Non-pigmented ciliary epithelial cell (primary cell): ENCODE data around the gene UBXN1.

Experiments used
- DNase-seq: peaks from one replicate; pipeline ENCODE4 v3.0.0-alpha.2; 2010; ENCODE audit warnings: low read depth

UBXN1 gene

DNA sequence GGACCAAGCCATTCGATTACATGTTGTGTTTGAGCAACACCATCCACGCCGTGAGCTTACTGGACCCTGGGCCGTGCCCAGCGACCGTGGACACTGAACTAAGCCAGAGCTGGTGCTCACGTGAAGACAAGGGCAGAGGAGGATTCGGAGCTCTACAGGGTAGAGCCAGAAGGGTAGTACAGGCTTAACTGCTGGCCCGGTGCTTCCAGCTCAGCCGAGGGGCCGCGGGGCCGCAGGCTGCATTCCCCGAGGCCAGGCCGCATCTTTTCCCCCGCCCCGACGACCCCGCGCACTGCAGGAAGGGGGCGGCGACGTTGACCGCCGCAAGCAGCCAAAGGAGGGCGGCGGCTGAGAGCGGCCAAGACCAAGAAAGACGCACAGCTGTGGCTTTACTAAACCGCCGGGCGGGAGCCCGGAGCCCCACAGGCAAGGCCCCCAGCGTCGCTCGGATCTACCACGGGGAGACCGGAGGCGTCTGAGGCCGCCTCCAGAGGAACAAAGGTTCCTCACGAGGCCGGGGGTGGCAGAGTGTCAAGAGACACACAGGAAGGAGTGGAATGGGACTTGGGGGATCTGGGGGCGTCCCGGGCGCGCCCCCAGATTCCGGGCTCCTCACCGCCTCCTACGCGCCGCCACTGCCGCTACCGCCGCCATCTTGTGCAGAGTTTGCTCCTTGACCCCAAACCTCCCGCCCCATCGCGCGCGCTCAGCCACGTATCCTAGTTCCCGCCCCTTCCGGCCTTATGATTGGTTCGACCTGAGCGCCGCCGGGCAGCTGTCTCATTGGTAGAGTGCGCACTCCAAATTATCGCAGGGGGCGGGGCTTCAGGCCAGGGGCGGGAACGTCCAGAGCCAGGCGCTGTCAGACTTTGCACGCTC lies 32.7 kb downstream of the UBXN1 start, which contains the start of gene GANAB:
TSS of gene GANAB (minus strand) at position 668 of the 879 bp plus-strand sequence. CDS start at position 654, 14 bp downstream.
- peak; percentile 86 for DNase-seq

GRCh38 chr11:62645671-62645945 lies 33.3 kb downstream of the UBXN1 start:
- DNase-seq: no peak

DNA sequence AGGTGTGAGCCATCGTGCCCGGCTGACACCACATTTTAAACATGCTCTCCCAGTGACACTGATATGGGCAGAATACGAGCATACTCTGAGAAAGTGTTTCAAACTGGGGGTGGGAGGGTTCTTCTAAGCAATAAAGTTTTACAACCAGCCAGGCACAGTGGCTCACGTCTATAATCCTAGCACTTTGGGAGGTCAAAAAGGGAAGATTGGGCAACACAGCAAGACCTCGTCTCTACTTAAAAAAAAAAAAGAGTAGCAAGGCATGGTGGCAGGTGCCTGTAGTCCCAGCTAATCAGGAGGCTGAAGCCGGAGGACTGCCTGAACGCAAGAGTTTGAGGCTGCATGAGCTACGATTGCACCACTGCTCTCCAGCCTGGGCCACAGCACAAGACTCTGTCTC lies 34.7 kb downstream of the UBXN1 start:
- no peak for DNase-seq

- DNase-seq: no peak
Observed at GRCh38 chr11:62632492-62632891, 46.4 kb downstream of the UBXN1 start.

GRCh38 chr11:62627713-62628112 lies 51.2 kb downstream of the UBXN1 start:
- no peak for DNase-seq
